SK-N-SH (cell line): ENCODE data around the gene SMIM36.
"Not testable (repeated sequence)": the region's sequence is repeated elsewhere in the genome, so short reads cannot be mapped to it uniquely, and the experiment has no call there.

Experiments
- CHD2 ChIP-seq: fragments of 150-350 bp; IDR thresholded peaks from 2 replicates; pipeline ENCODE4 v1.6.1; 2018; ENCODE audit warnings: low read length; ENCODE audit not compliant: partially characterized antibody
- CTCF ChIP-seq: fragments of 200-600 bp; sonication (generic); IDR thresholded peaks from 2 replicates; pipeline ENCODE4 v1.6.1; 2017; ENCODE audit warnings: antibody characterized with exemption, mild to moderate bottlenecking, moderate library complexity
- ELF1 ChIP-seq: IDR thresholded peaks from 2 replicates; pipeline ENCODE4 v1.4.0; 2012
- EZH2phosphoT487 ChIP-seq: fragments of 200-600 bp; sonication (generic); IDR thresholded peaks from 2 replicates; pipeline ENCODE4 v1.6.1; 2017; ENCODE audit warnings: low read depth, mixed run types, mild to moderate bottlenecking, antibody characterized with exemption, moderate library complexity, borderline replicate concordance
- GABPA ChIP-seq: IDR thresholded peaks from 2 replicates; pipeline ENCODE4 v1.4.0; 2012; ENCODE audit warnings: low read depth, mild to moderate bottlenecking
- MEF2A ChIP-seq: IDR thresholded peaks from 2 replicates; pipeline ENCODE4 v1.4.0; 2012; ENCODE audit warnings: low read depth, borderline replicate concordance
- POLR2AphosphoS5 ChIP-seq: IDR thresholded peaks from 2 replicates; pipeline ENCODE4 v1.6.1; 2012; ENCODE audit warnings: low read depth, low read length
- REST ChIP-seq: IDR thresholded peaks from 2 replicates; pipeline ENCODE4 v1.6.1; 2012; ENCODE audit warnings: mild to moderate bottlenecking, low read depth, low read length, moderate library complexity
- SIN3A ChIP-seq: IDR thresholded peaks from 2 replicates; pipeline ENCODE4 v1.6.1; 2012; ENCODE audit warnings: low read depth, mild to moderate bottlenecking, low read length, moderate library complexity, borderline replicate concordance
- TAF1 ChIP-seq: IDR thresholded peaks from 2 replicates; pipeline ENCODE4 v1.6.1; 2012; ENCODE audit warnings: low read depth, mild to moderate bottlenecking, low read length, moderate library complexity, borderline replicate concordance
- TCF12 ChIP-seq: IDR thresholded peaks from 2 replicates; pipeline ENCODE4 v1.4.0; 2012
- USF1 ChIP-seq: IDR thresholded peaks from 2 replicates; pipeline ENCODE4 v1.4.0; 2012; ENCODE audit warnings: low read depth, borderline replicate concordance
- TF ChIP-seq, protein P1 (sequence below): IDR thresholded peaks from 2 replicates; pipeline ENCODE4 v1.4.0; 2012; ENCODE audit warnings: low read depth, borderline replicate concordance
- TF ChIP-seq, protein P2 (sequence below): IDR thresholded peaks from 2 replicates; pipeline ENCODE4; 2012

DNA sequence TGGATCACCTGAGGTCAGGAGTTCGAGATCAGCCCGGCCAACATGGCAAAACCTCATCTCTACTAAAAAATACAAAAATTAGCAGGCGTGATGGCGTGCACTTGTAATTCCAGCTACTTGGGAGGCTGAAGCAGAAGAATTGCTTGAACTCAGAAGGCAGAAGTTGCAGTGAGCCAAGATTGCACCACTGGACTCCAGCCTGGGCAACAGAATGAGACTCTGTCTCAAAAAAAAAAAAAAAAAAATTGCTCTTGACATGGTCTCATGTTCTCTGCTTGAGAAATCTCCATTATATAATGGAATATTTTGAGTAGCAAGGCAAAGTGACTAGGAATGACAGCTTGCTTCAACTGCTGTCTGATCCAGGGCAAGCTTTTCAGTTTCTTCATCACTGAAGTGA, 65.2 kb downstream of the SMIM36 start:
- not testable (repeated sequence) for TF ChIP-seq TAF1, POLR2AphosphoS5, CTCF, GABPA, EZH2phosphoT487, REST, TCF12, ELF1, MEF2A, SIN3A, CHD2, USF1
- TF ChIP-seq, protein P1, sequence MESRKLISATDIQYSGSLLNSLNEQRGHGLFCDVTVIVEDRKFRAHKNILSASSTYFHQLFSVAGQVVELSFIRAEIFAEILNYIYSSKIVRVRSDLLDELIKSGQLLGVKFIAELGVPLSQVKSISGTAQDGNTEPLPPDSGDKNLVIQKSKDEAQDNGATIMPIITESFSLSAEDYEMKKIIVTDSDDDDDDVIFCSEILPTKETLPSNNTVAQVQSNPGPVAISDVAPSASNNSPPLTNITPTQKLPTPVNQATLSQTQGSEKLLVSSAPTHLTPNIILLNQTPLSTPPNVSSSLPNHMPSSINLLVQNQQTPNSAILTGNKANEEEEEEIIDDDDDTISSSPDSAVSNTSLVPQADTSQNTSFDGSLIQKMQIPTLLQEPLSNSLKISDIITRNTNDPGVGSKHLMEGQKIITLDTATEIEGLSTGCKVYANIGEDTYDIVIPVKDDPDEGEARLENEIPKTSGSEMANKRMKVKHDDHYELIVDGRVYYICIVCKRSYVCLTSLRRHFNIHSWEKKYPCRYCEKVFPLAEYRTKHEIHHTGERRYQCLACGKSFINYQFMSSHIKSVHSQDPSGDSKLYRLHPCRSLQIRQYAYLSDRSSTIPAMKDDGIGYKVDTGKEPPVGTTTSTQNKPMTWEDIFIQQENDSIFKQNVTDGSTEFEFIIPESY: not testable (repeated sequence)
- TF ChIP-seq, protein P2, sequence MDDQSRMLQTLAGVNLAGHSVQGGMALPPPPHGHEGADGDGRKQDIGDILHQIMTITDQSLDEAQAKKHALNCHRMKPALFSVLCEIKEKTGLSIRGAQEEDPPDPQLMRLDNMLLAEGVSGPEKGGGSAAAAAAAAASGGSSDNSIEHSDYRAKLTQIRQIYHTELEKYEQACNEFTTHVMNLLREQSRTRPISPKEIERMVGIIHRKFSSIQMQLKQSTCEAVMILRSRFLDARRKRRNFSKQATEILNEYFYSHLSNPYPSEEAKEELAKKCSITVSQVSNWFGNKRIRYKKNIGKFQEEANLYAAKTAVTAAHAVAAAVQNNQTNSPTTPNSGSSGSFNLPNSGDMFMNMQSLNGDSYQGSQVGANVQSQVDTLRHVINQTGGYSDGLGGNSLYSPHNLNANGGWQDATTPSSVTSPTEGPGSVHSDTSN: not testable (repeated sequence)
